OCI-LY1 (cell line): ENCODE measurements around the gene COQ9.
"Not testable (repeated sequence)": the region's sequence is repeated elsewhere in the genome, so short reads cannot be mapped to it uniquely, and the experiment has no call there.

Experiments used
- H2AFZ ChIP-seq: fragments of 200-600 bp; sonication (generic), shearing (Covaris generic); 2 replicates; pipeline ENCODE4 v1.6.0; 2014; ENCODE audit warnings: antibody characterized with exemption, mild to moderate bottlenecking, low read length
- H3F3A ChIP-seq: fragments of 200-600 bp; sonication (generic), shearing (Covaris generic); 2 replicates; pipeline ENCODE4 v1.6.0; 2014; ENCODE audit warnings: mild to moderate bottlenecking, antibody characterized with exemption, low read length, moderate library complexity; ENCODE audit not compliant: insufficient read depth
- H3K27ac ChIP-seq: fragments of 200-600 bp; sonication (generic); 2 replicates; pipeline ENCODE4 v1.5.1; 2014; ENCODE audit warnings: low read length, mixed run types, mild to moderate bottlenecking, low read depth; ENCODE audit not compliant: poor library complexity, severe bottlenecking
- H3K27me3 ChIP-seq: fragments of 200-600 bp; sonication (generic); 2 replicates; pipeline ENCODE4 v1.6.0; 2014; ENCODE audit warnings: antibody characterized with exemption, mild to moderate bottlenecking, low read length, moderate library complexity; ENCODE audit not compliant: insufficient read depth
- H3K36me3 ChIP-seq: fragments of 200-600 bp; sonication (generic); 2 replicates; pipeline ENCODE4 v1.6.1; 2014; ENCODE audit warnings: mild to moderate bottlenecking, antibody characterized with exemption, low read length, moderate library complexity, mixed read lengths; ENCODE audit not compliant: insufficient read depth
- H3K4me1 ChIP-seq: fragments of 200-600 bp; sonication (generic); 2 replicates; pipeline ENCODE4 v1.5.1; 2014; ENCODE audit warnings: mild to moderate bottlenecking, low read length, moderate library complexity; ENCODE audit not compliant: insufficient read depth, severe bottlenecking
- H3K4me2 ChIP-seq: fragments of 200-600 bp; sonication (generic), shearing (Covaris generic); 2 replicates; pipeline ENCODE4 v1.6.1; 2014; ENCODE audit warnings: low read length
- H3K4me3 ChIP-seq: fragments of 200-600 bp; sonication (generic); 2 replicates; pipeline ENCODE4 v1.5.1; 2014; ENCODE audit warnings: low read length, low read depth, mild to moderate bottlenecking, mixed read lengths; ENCODE audit not compliant: poor library complexity, severe bottlenecking
- H3K79me2 ChIP-seq: fragments of 200-600 bp; shearing (Covaris generic); 2 replicates; pipeline ENCODE4 v1.6.1; 2016; ENCODE audit warnings: mixed run types, low read length, mixed read lengths; ENCODE audit not compliant: insufficient read depth
- H3K9ac ChIP-seq: fragments of 200-600 bp; sonication (generic), shearing (Covaris generic); 2 replicates; pipeline ENCODE4 v1.6.1; 2014; ENCODE audit warnings: mild to moderate bottlenecking, low read length, mixed read lengths
- H3K9me2 ChIP-seq: fragments of 200-600 bp; sonication (generic), shearing (Covaris generic); 2 replicates; pipeline ENCODE4 v1.6.1; 2014; ENCODE audit warnings: low read depth, mild to moderate bottlenecking, low read length, mixed read lengths
- H3K9me3 ChIP-seq: fragments of 200-600 bp; shearing (Covaris generic); 2 replicates; pipeline ENCODE4 v1.6.1; 2014; ENCODE audit warnings: low read length, mixed read lengths
- H4K20me1 ChIP-seq: fragments of 200-600 bp; sonication (generic), shearing (Covaris generic); 2 replicates; pipeline ENCODE4 v1.6.0; 2016; ENCODE audit warnings: mild to moderate bottlenecking, low read length; ENCODE audit not compliant: insufficient read depth
- EZH2 ChIP-seq: fragments of 200-600 bp; sonication (generic), shearing (Covaris generic); IDR thresholded peaks from 2 replicates; pipeline ENCODE4 v1.8.0; 2017; ENCODE audit warnings: borderline replicate concordance, mixed run types, mild to moderate bottlenecking, antibody characterized with exemption, low read length, moderate library complexity, mixed read lengths
- TF ChIP-seq, protein P1 (sequence below): fragments of 200-600 bp; sonication (generic), shearing (Covaris generic); IDR thresholded peaks from 2 replicates; pipeline ENCODE4 v1.5.1; 2017; ENCODE audit warnings: mild to moderate bottlenecking, antibody characterized with exemption, low read length, moderate library complexity, mixed read lengths

The COQ9 gene

DNA sequence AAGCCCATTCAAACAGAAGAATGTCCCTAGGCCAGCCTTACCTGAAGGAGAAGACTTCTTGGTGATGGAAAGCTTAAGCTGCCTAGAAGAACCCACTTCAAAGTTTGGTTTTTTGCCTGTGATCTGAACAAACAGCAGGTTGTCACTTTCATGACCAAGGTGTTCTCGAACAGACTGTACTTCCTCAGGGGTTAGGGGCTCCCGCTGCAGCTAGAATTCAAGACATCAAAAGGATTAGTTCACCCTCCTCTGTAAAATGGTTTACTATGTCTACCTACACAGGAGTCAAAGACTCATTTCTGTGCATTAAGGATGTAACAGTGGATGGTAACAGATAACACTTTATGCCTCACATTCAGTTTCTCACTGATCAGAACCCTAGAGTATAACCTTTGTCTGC lies 13.3 kb upstream of the COQ9 start:
- TF ChIP-seq, protein P1, sequence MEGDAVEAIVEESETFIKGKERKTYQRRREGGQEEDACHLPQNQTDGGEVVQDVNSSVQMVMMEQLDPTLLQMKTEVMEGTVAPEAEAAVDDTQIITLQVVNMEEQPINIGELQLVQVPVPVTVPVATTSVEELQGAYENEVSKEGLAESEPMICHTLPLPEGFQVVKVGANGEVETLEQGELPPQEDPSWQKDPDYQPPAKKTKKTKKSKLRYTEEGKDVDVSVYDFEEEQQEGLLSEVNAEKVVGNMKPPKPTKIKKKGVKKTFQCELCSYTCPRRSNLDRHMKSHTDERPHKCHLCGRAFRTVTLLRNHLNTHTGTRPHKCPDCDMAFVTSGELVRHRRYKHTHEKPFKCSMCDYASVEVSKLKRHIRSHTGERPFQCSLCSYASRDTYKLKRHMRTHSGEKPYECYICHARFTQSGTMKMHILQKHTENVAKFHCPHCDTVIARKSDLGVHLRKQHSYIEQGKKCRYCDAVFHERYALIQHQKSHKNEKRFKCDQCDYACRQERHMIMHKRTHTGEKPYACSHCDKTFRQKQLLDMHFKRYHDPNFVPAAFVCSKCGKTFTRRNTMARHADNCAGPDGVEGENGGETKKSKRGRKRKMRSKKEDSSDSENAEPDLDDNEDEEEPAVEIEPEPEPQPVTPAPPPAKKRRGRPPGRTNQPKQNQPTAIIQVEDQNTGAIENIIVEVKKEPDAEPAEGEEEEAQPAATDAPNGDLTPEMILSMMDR = no peak
- no peak for TF ChIP-seq EZH2
- Histone ChIP-seq H3K36me3 (peaks cover 91% of the 10 kb centered on the region), H2AFZ (no peak overlapping the region), H4K20me1 (no peaks in the 10 kb centered on the region), H3K27ac (no peak overlapping the region), H3K9ac (no peak overlapping the region), H3K4me2 (no peak overlapping the region), H3K9me2 (no peaks in the 10 kb centered on the region), H3K4me1 (no peaks in the 10 kb centered on the region), H3K79me2 (no peaks in the 10 kb centered on the region), H3K9me3 (no peaks in the 10 kb centered on the region), H3F3A (no peaks in the 10 kb centered on the region), H3K27me3 (no peaks in the 10 kb centered on the region), H3K4me3 (no peak overlapping the region)

DNA sequence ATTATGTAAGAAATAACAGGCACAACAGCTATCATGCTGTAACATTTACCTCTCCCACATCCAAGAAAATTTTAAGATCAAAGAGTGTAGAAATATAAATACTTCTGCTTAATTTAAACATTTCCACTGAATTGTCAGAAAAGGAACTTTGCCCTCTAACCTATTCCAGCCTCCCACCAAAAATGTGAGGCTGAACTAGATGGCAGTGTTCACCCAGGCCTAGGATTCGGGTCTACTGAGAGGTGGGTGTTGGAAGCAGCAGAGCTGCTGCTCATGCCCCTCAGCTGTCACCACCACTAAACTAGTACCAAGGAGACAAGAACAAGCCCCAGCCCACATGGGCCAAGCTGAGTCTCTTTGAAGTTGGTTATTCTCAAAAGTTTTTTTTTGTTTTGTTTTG lies 11.4 kb upstream of the COQ9 start:
- Histone ChIP-seq H4K20me1 (no peaks in the 10 kb centered on the region), H3K36me3 (peaks cover 94% of the 10 kb centered on the region), H3F3A (no peaks in the 10 kb centered on the region), H3K9me2 (no peaks in the 10 kb centered on the region), H3K9me3 (no peaks in the 10 kb centered on the region), H3K79me2 (no peaks in the 10 kb centered on the region), H3K4me1 (no peaks in the 10 kb centered on the region), H3K27ac (no peak overlapping the region), H3K4me2 (no peak overlapping the region), H3K4me3 (no peak overlapping the region), H3K9ac (no peak overlapping the region), H2AFZ (no peak overlapping the region), H3K27me3 (no peaks in the 10 kb centered on the region)
- TF ChIP-seq, protein P1 = no peak
- TF ChIP-seq EZH2 = no peak

DNA sequence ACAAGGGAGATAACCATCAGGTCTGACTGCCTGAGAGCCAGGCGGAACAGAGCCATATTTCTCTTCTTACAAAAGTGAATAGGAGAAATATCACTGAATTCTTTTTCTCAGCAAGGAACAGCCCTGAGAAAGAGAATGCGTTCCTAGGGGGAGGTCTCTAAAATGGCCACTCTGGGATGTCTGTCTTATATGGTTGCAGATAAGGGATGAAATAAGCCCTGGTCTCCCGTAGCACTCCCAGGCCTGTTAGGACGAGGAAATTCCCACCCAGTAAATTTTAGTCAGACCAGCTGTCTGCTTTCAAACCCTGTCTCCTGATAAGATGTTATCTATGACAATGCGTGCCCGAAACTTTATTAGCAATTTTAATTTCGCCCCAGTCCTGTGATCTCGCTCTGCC lies 7.3 kb upstream of the COQ9 start:
- H3K9me3 ChIP-seq, H3F3A ChIP-seq, H3K4me2 ChIP-seq, H2AFZ ChIP-seq, H3K9ac ChIP-seq, H3K4me1 ChIP-seq, H3K9me2 ChIP-seq, H3K4me3 ChIP-seq, H3K27ac ChIP-seq, H4K20me1 ChIP-seq, H3K27me3 ChIP-seq: not testable (repeated sequence)
- Histone ChIP-seq H3K36me3 (peaks cover 72% of the 10 kb centered on the region), H3K79me2 (peaks cover 25% of the 10 kb centered on the region)

DNA sequence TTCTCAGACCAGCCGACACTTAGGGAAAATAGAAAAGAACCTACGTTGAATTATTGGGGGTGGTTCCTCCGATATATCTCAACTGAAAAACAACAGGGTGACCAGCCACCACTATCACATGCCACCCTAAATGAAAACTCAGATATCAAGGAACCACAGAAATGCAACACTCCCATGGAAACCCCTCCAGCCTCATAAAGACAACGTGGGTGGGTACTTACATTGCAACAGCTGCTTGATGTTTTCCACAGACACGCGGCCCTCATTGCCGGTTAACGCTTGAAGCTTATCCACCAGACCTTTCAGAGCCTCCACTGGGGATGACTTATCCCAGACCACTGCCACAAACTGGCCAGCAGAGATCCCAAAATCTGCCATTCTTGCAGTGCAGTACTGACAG lies 6.7 kb upstream of the COQ9 start:
- not testable (repeated sequence) for H3K9ac ChIP-seq, H3K9me2 ChIP-seq, H3K27ac ChIP-seq, H3K4me1 ChIP-seq, H3K9me3 ChIP-seq, H3F3A ChIP-seq, H2AFZ ChIP-seq, H4K20me1 ChIP-seq, H3K4me3 ChIP-seq, H3K4me2 ChIP-seq, H3K27me3 ChIP-seq
- Histone ChIP-seq H3K36me3 (peaks cover 66% of the 10 kb centered on the region), H3K79me2 (peaks cover 29% of the 10 kb centered on the region)
